Upper lobe of left lung (tissue), 4 donors: ENCODE results near the gene MGAT4A.

ENCODE experiments used
- CTCF ChIP-seq, 6 experiments: fragments of 450-650 bp in 4 of 6; fragments of 200-600 bp in 2 of 6; sonication (generic) in 2 of 6; IDR thresholded peaks; one replicate each; pipeline ENCODE4 v1.5.1; 2016 to 2019; ENCODE audit warnings: antibody characterized with exemption in 6 of 6
- EP300 ChIP-seq, 4 donors: sonication (generic); formaldehyde crosslinking; IDR thresholded peaks; one replicate each; pipeline ENCODE4 v1.5.1; 2017; ENCODE audit warnings: antibody characterized with exemption in 4 of 4, control low read depth in 2 of 4

DNA sequence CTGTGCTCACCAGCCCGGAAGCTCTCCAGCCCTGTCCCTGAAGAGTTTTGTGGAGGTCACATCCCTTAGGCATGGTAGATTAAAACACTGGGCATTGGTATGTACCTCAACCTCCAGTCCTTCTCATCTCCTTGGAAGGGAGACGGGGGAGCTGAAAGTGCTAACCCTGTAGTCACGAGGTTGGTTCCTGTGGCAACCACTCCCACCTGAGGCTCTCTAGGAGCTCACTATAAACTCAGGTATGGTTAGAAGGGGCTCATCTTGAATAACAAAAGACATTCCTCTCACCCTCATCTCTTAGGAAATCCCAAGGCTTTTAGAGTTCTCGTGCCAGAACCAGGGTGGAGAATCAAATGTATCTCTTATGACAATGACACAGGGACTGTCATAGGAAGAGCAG, 43.0 kb upstream of the MGAT4A start:
- no peak for TF ChIP-seq CTCF (IDR thresholded peaks at IDR 0.05)
- no peak for TF ChIP-seq EP300 (IDR thresholded peaks at IDR 0.05)
